8988T (cell line): Measurements from ENCODE around the gene CHN2.
A peak's percentile ranks its signal among the peaks of the same experiment; 100 is the strongest.

Source experiments
- DNase-seq: peaks from one replicate; pipeline ENCODE4 v3.0.0; 2011

CHN2 gene

DNA sequence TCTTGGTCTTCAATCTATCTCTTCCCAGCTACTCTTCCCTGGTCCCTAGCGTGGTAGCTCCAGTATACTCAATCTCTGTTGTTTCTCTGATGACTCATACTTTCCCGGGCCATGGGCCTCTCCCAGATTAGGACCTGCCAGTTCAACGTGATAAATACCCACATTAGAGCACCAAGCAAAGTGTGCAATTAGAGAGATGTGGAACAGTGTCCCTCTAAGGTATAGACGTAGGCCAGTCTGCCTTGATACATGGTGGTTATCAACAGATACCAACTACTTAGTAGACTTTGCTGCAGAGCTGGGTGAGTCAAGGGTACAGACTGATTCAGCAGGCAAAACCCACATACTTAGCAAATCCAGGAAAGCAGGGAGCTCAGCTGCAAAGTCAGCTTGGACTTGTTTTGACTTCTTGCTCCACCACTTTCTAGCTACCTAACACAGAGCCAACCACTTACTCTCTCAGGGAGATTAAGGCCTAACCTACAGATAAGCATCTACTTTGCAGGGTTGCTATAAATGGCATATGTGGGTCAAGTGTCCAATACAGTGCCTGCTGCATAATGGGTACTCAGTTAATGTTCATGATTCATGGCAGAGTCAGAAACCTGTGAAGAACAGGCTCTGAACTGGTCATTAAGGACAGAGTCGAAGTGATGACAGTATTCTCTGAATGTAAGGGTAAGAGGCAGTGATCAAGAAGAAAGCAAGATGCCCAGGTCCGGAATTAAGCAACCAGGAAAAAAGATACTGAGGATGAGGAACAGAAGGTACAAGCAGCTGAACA is 176.1 kb downstream of the CHN2 start:
- no peak for DNase-seq

DNA sequence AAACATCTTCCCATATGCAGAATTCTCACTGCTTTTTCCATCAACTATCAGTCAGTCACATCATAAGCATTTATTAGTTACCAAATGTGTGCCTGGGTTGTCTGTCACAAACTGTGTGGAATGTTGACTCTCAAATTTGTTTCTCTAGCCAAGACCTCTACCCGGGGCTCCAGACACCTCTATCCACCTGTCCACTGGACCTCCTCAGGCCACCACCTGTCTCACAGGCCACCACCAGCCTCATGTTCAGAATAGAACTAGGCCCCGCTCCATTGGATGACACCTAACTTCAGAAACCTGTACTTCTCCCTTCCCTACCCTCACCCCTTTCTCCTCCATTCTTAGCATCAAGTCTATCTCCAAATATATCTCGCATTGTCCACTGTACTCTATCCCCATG is 176.9 kb downstream of the CHN2 start:
- DNase-seq, result no peak

DNA sequence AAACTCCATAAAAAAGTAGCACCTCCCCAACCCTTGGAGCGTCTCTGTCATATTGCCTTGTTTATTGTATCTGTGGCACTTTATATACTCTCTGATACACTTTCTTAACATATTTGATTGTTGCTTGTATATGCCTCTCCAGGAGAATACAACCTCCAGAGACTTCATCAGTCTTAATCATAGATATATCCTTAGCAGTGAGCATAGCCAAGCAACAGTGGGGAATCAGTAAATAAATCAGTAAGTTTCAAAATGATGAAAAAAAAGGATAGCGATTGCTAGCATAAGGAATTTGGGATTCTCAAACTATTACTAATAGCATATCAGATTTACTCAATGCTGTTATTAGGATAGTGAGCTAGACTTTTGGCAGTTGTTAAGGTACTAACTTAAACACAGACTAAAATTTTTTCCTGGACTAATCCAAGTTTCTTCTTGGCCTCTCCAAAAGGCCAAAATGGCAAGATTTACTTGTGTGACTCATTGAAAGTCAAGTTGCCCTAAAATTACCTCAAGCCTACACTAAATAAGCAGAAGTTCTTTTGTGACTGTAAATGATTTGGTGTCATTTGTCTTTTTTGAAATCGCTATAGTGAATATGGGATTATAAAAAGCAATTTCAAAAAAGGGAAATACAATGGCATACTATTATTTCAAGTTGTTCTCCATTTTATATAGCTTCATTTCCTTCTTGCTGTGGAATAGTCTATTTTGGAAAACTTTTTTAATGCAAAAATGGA is 177.9 kb downstream of the CHN2 start:
- no peak for DNase-seq

DNA sequence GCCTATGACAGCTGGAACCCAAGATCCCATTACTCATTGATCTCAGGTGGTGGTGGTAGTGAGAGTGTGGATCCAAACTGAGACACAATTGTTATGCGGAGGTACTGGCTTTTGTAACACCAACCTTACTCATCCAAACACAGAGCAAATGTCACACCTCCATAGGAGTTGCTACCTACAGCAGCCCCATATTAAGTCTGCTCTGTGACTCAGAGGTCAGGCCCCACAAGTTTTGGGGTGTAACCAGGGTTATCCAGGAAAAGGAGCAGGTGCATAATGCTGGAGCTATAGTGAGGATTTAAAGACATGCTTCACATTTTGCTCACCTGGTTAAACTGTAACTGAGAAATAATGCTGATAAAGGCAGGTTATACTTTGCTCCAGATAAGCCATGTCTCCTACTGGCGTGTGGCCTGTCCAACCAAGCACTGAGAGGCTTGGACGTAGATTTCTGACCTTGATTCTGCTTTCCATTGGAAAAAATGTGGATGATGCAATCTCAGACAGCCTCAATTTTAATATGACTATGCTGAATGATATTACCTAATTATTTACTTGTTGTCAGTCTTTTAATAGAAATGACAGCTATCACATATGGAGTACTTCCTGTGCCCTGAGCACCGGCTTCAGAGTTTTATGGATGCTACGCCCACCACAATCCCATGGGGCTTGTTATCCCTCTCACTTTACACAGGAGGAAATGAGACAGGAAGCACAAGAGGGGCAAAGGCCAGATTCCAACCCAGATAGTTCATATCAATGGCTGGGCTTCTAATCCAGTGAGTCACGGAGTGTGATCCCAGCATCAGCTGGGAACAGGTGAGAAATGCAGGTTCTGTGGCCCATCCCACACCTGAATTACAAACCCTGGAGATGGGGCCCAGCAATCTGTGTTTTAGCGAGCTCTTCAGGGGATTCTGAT is 181.3 kb downstream of the CHN2 start:
- no peak for DNase-seq

DNA sequence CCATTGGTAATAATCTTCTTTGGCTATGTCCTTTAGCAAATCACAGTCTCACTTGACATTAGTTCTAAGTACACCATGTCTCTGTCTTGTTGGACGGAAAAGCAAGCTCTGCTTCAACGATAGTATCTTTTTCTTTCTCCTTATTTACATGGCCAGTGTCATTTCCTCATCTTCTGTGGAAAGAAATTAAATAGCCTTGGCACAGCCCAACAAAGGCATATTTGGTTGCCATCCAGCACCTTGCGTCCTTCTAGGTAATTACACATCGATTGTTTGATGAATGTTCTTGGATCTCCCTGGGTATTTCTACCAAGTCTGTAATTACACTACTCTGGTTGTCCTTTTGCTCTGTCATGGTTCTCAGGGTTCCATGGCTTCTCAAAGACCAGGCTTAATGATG is 183.1 kb downstream of the CHN2 start:
- DNase-seq, result no peak

DNA sequence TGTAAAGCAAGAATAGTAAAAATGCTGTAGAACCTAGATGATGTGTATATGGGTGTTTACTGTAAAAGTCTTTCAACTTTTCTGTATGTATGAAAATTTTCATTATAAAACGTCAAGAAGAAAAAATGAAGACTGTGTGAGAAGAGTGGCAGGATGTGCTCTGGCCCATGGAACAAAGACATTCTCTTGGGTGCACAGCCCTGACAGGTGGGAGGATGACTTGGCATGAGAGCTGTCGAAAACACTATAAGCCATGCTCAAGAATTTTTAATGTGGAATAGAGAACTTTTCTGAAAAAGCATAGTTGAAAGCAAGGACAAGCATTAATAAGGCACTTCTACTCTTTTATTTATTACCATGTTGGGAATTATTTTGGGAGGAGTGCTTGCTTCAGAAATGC is 185.0 kb downstream of the CHN2 start:
- no peak for DNase-seq

DNA sequence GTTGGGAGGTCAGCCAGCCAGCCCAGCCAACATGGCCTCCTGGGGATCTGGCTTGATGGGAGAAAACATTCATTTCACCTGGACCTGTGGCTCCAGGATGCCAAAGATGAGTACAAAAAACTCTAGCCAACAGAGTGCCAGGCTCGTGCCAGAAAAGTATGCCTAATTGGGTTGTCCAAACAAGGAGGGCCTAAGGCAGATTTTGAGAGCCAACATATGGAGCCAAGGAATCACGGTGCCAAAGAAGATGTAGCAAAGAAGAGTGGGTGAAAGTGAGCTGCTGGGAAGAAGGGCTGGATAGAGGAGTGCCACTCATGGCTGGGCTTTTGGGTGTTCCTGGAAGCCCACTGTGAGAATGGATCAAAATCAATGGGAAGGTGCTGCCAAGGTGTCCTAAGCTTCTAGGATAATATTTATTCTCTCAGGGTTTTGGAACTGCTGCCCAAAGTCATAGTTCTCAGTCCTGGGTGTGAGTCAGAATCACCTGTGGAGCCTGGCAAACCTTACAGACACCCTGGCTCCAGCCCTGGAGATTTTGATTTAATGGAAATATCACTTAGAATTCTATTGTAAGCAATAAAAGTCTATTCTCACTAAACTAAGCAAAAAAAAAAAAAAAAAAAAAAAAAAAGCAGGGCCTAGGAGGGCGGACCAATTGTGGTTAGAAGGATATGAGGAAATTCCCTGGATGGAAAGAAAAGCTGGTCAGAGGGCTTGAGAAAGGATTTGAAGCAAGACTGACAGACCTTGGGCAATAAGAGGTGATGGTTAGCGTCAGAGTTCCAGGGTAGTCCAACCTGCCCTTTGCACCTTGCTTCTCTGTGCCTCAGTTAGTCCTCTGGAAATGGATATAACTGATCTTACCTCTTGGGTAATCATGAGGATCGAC is 186.9 kb downstream of the CHN2 start:
- no peak for DNase-seq

DNA sequence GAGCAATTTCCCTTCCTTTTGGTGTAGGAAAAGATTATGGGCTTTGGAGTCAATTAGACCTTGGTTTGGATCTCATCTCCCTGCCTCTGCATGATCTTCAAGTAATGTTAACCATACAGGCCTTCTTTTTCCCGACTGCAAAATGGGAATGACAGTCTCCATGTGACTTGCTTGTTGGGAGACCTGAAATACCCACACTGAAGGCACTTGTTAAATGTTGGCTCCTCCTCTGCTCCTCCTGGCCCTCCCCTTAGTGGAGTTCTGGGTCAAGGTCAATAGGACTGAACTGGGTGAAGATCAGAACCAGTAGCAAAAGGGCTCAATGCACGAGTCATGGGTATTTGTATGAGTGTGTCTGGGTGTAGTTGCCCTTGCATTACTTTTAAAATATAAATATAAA is 189.7 kb downstream of the CHN2 start:
- no peak for DNase-seq

DNA sequence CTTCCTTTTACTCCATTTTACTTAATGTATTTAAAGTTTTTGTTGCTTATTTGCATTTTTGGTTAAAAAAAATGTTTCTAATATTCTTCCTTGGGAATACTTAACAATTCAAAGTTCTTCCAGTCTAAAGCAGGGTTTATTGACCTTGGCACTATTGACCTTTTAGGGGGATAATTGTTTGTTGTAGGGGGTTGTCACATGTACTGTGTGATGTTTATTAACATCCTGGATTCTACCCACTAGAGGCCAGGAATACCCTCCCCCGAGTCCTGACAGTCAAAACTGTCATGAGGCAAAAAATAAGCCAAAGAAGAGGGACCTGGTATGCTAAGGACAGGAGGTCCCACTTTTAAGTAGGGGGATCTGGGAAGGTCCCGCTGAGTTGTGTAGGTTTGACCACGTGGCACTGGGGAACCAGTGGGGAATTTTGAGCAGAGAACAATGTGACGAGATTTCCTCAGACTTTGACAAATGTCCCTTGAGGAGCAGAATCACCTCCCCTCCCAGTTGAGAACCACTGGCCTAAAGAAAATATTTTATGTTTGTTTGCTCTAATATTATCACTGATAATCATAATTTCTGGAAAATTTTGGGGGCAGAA is 190.7 kb downstream of the CHN2 start:
- DNase-seq, result no peak

DNA sequence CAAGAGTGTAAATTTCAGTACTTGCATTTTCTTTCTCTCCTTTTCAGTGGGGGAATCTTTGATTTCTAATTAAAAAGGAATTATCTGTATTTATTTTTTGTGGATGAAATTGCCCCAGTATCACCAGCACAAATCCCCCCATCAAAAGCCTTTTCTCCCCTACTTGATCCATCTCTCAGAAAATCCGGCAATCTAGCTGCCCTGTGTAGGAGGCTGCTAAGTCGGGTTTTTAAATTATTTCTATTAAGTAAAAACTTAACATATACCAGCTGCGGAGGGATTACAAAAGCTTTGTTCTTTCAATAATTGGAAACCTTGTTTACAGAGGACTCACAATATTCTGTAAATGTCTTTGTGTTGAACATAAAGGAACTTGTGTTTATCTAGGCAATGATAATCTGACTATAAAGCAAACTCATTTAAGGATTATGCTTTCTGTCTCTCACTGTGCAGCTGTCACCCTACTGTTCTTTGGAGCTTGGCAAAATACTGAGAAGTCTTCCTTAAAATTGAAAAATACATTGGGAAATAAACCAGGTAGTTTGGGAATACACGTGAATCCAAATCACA is 191.7 kb downstream of the CHN2 start:
- no peak for DNase-seq

DNA sequence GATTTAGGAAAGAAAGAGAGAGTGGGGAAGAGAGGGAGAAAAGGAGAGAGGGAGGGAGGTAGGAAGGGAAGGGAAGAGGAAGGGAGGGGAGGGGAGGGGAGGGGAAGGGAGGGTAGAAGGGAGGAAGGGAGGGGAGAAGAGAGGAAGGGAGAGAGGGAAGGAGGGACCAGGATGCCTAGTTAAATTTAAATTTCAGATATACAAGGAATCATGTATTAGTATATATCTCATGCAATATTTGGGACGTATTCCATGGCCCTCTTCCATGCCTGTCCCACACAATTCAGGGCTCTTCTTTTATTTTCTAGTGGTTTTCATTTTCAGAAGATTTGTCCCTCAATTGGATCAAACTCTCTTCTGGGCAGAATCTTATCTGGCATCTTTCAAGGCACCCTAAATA is 196.7 kb downstream of the CHN2 start:
- DNase-seq, result no peak

DNA sequence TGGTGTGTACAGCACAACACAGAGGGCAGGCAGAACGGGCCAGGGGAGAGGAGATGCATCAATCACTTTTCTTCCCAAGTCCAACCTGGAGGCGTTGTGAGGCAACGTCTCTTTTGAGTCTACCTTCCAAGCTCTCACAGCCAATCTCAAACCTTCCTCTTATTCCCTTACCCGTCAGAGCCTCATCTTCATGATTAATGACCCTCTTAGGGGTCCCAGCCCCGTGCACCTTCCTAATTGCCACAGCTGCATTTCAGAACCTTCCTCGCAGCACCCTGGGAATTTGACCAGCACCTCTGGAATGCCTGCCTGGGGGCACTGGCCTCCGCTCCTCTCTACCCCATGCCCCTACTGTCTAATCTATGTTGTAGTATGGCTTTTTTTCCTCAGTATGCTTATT is 199.7 kb downstream of the CHN2 start:
- no peak for DNase-seq

DNA sequence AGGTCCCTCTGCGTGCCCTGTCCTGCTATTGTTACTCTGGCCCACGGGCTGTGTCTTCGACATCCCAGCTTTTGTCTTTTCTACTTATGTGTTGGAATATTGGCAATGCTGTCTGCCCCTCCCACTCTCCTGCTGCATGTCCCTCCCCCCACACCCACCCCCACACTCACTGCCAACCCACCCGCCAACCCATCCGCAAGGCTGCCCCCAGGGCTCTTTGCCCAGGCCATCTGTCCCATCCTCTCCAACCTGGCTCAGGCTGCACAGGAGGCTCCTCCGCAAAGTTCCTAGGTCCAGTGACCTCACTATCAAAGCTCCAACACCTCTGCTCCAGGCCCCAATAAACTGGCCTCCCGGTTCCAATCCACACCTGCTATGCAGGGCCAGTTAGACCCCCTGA is 202.0 kb downstream of the CHN2 start:
- no peak for DNase-seq

DNA sequence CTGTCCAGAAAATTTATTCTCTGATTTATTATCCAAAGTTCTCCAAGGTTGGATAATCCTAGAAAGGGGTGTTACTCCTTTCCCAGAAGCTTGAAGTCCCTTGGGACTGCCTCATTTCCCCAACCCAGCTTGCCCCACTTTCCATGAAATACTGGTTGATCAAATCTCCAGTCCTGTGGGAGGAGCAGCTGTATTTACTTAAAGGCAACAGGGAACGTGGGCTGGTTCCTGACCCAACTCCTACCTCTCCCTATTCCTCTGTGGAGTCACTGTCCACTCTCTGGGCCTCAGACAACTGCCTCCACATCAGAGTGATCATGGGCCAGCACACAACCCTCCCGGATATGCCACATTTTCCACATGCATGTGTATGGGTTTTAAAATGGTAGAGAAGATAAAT is 202.8 kb downstream of the CHN2 start:
- DNase-seq, result no peak

DNA sequence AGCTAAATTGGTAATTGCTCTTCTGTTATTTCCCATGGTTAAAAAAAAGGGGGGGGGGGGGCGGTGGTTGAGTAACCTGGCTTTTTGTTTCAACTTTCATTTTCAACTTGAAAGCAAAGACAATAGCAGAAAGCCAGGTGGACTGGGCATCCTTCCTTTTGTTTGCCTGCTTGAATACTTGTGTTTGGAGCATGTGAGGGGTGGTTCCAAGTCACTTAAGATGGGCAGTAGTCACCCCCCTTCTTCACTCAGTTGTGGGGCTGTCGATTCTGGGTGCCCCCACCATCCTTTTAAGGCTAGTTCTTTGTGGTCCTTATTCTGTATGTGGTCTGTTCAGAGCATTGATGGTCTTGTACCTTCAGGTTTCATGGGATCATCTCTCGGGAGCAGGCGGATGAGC is 203.4 kb downstream of the CHN2 start:
- DNase-seq, result no peak

DNA sequence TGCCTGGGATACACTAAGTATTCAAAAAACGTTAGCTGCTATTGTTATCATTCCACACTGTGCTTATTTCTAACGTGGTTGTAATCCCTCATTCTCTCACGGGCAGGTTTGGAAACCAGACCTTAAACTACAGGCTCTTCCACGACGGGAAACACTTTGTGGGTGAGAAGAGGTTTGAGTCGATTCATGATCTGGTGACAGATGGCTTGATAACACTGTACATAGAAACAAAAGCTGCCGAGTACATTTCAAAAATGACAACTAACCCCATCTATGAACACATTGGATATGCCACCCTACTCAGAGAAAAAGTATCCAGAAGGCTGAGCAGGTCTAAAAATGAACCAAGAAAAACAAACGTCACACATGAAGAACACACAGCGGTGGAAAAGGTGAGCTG is 205.9 kb downstream of the CHN2 start:
- no peak for DNase-seq

DNA sequence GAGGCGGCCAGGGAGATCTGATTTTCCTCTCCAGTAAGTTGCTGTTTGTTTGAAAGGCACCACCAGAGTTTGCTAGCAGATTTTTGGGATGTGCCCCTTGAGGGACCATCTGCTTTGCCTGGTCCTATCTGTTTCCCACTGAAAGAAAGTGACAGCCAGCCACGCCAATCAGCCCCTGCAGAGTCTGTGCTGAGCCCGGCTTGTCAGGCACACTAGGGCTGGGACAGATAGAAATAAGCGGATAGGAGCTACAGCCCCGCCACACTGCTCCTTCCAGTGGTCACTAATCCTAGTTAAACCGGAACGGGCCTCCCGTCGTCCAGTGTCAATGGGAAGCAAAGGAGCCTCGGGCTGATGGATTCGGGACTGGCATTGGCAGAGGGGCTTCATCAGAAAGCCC is 207.2 kb downstream of the CHN2 start:
- DNase-seq, result no peak

DNA sequence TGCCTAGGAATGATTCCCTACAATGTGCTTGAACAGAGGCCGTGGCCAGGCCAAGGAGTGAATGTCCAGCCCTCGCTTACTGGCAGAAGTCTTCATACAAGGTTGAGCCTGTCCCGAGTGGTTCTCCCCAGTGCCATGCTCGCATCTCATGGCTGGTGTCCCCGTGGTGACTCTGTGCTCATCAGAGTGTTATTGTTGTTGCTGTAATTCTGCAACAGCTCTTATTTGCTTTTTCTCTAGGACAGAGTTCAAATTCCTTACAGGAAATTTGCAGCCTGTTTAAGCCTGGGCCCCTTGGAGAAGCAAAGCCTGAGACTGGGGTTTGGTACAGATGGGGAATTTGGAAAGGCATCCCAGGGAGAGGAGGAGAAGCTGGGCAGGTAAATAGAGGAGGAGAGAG is 211.3 kb downstream of the CHN2 start:
- DNase-seq, result no peak

DNA sequence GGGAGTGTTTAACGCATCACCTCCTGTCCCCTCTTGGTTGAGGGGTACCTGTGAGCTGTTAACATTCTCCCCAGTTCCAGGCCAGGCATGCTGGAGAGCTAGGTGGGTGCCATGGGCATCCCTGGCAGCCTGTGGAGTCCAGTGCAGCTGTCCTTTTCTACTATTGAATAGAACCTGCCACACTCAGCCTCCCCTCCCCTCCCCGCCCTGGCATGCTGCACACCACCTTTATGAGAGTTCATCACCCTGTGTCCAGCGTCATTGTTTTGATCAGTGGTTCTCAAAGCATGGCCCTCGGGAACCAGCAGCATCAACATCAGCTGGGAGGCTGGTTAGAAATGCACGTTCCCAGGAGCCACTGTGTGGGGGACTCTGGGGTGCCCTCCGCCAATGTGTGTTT is 211.8 kb downstream of the CHN2 start:
- no peak for DNase-seq

DNA sequence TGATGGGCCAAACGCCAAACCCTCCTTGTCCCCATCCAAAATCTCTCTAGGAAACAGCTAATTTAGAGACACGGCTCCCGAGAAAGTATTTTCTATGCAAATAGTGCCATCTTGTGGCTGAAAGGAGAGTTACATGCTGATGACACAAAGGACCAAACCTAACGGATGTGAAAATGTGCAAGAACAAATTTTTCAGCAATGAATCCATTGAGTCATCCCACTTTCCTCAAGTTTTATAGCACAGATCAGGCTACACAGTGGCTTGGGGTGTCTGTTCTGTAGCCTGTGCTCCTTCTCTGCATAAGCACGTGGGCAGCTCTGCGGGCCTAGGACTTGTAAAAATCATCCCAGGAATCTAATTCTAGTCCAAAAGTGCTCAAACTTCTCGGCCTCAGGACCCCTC is 214.3 kb downstream of the CHN2 start:
- peak; percentile 47 for DNase-seq

DNA sequence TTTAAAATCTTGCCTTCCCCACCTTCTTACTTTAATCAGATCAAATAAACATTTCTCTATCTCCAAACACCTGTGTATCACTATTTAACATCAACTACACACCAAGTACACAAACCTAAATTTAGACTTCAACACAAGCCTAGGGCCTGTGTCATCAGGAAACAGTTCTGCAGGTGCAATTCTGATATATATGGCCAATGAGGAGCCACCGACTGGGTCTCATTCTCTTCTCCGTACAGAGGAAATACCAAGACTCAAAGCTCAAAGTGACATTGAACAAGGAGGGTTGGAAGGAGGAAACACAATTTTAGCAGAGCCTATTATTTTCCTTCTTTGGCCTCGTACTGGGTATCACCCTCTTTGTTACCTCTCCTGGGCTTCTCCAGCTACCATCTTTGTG is 216.4 kb downstream of the CHN2 start:
- no peak for DNase-seq

DNA sequence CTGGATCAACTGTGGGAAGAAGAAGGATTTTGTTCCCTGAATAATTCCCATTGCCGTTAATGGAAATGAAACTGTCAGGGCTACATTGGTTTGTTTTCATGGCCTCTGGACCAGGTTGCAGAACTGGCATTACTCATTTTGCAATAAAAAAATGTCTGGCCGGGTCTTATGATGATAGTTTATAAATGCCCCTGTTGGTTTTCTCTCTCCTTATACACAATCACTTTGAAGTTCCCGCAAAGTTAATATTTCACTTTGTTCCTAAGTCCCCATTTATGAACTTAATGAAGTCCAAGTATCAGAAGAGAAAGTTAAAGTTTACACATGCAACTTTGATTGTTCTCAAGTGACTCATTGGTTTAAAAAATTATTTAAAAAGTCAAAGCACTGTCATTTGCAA is 218.3 kb downstream of the CHN2 start:
- DNase-seq, result no peak
